CD4-positive, alpha-beta memory T cell (primary cell): ENCODE measurements around the gene ME1. TPM values are rescaled to one million over a fixed set of nuclear protein-coding genes. Genes with fewer than 3 reads are reported as not detected.

ENCODE experiments used
- CTCF ChIA-PET: fragments of 350-600 bp; sonication (Branson Sonifier 250); formaldehyde crosslinking; loops from one replicate; lab custom pipeline; 2021; ENCODE audit warnings: inconsistent platforms; ENCODE audit not compliant: partially characterized antibody; lab: Charles Lee
- POLR2A ChIA-PET: fragments of 350-600 bp; sonication (Branson Sonifier 250); formaldehyde crosslinking; loops from one replicate; lab custom pipeline; 2021; ENCODE audit not compliant: partially characterized antibody; lab: Charles Lee
- DNase-seq, 5 donors: peaks; one replicate each; pipeline versions ENCODE4 v3.0.0 to v3.0.0-alpha.2; 2020 to 2022; ENCODE audit warnings: mixed read lengths in 1 of 5
- H3K27ac ChIP-seq: one replicate; pipeline ENCODE4 v1.7.0; 2013; ENCODE audit warnings: low read depth, low read length
- H3K27me3 ChIP-seq: 2 replicates; pipeline ENCODE4 v1.7.0; 2013; ENCODE audit warnings: mild to moderate bottlenecking, low read length, moderate library complexity; ENCODE audit not compliant: insufficient read depth
- H3K36me3 ChIP-seq: 2 replicates; pipeline ENCODE4 v1.7.0; 2013; ENCODE audit warnings: mild to moderate bottlenecking, low read length, moderate library complexity; ENCODE audit not compliant: insufficient read depth
- H3K4me1 ChIP-seq: 2 replicates; pipeline ENCODE4 v1.7.0; 2013; ENCODE audit warnings: mild to moderate bottlenecking, low read length, moderate library complexity; ENCODE audit not compliant: insufficient read depth
- H3K4me3 ChIP-seq, 2 donors: one replicate each; pipeline ENCODE4 v1.7.0; 2013; ENCODE audit warnings: low read length in 2 of 2, mild to moderate bottlenecking in 1 of 2
- H3K9me3 ChIP-seq, 2 donors: one replicate each; pipeline ENCODE4 v1.7.0; 2013; ENCODE audit warnings: low read length in 2 of 2, control low read depth in 1 of 2; ENCODE audit not compliant: control insufficient read depth in 1 of 2
- H3K27ac Mint-ChIP-seq, 7 donors: one replicate each; pipeline ENCODE4 v1.8.0; 2020 to 2021; ENCODE audit warnings: mixed read lengths in 7 of 7, mild to moderate bottlenecking in 6 of 7, inconsistent platforms in 3 of 7, moderate library complexity in 3 of 7
- H3K27me3 Mint-ChIP-seq, 2 donors: one replicate each; pipeline ENCODE4 v1.8.0; 2020 to 2021; ENCODE audit warnings: mixed read lengths in 2 of 2
- H3K36me3 Mint-ChIP-seq, 2 donors: one replicate each; pipeline ENCODE4 v1.8.0; 2020 to 2021; ENCODE audit warnings: mixed read lengths in 2 of 2, inconsistent platforms in 1 of 2, mild to moderate bottlenecking in 1 of 2
- H3K4me1 Mint-ChIP-seq, 4 donors: one replicate each; pipeline ENCODE4 v1.8.0; 2020 to 2021; ENCODE audit warnings: mixed read lengths in 4 of 4, mild to moderate bottlenecking in 1 of 4
- H3K4me3 Mint-ChIP-seq, 8 donors: one replicate each; pipeline ENCODE4 v1.8.0; 2020 to 2021; ENCODE audit warnings: mixed read lengths in 8 of 8, mild to moderate bottlenecking in 7 of 8, moderate library complexity in 6 of 8, inconsistent platforms in 3 of 8
- H3K9me3 Mint-ChIP-seq, 8 donors: one replicate each; pipeline ENCODE4 v1.8.0; 2020 to 2021; ENCODE audit warnings: mixed read lengths in 8 of 8, mild to moderate bottlenecking in 5 of 8, inconsistent platforms in 3 of 8, moderate library complexity in 1 of 8
- intact Hi-C: fragments of 100-400 bp; cut with micrococcal nuclease; formaldehyde crosslinking; loops from one replicate; pipeline ENCODE4 v1.15.1; 2023
- polyA plus RNA-seq, 2 donors: library from polyadenylated mRNA; unstranded; fragments of 300-500 nt; fragmentation: Illumina TruSeq; gene quantifications; one replicate each; pipeline ENCODE4 v1.2.3, GENCODE V29; 2021
- total RNA-seq, 2 experiments: library from RNA; stranded (reverse); gene quantifications; one replicate each; pipeline ENCODE4 v1.2.3, GENCODE V29; 2021

The ME1 gene
- total and polyA plus RNA-seq, 4 experiments from 2014 or later, result 0.08 to 0.67 (median 0.36) TPM

DNA sequence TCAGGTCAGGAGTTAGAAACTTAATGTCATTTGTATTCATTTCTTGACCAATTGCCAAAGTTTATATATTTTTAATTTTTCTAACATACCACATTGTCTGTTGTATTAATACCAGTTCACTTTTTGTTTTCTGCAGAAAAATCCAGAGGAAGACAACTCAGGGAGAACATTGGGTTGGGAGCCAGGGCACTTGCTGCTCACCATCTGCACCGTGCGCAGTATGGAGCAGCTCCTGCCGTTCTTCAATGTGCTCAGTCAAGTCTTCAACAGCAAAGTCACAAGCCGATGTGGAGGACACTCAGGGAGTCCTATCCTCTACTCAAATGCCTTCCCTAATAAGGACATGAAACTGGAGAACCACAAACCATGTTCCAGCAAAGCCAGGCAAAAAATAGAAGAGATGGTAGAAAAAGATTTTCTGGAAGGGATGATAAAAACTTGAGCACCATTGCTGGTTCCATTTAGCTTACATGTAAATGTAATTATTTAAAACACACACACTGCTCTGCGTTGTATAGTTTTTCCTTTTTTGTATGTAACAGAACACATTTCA is 263.0 kb downstream of the ME1 start:
- CTCF ChIA-PET, result interaction anchor here (1.2 to 1.4 kb wide), 2 partner anchors 48 to 102 kb away, joined by 3 to 4 read pairs; partner anchors contain the start of gene UBE3D
- DNase-seq, result no peak
- Histone ChIP-seq H3K36me3 (peaks cover 47% of the 10 kb centered on the region), H3K27ac (no peak overlapping the region), H3K4me3 (no peak overlapping the region), H3K27me3 (no peaks in the 10 kb centered on the region), H3K9me3 (no peaks in the 10 kb centered on the region), H3K4me1 (no peaks in the 10 kb centered on the region)
- Mint-ChIP-seq H3K4me3 (no peak overlapping the region), H3K27ac (no peak overlapping the region), H3K36me3 (peaks cover 55 to 82% of the 10 kb centered on the region in 2 donors), H3K27me3 (no peaks in the 10 kb centered on the region), H3K9me3 (no peaks in the 10 kb centered on the region), H3K4me1 (no peaks in the 10 kb centered on the region)
- POLR2A ChIA-PET, result no interaction called here
- intact Hi-C loops, result loop anchor here (5.0 kb wide), 1 partner anchor 36 kb away; no protein-coding TSS in a partner anchor

Other genes starting within 250 kb of the ME1 start
- gene PGM3, start 237.8 kb downstream of the ME1 start, total RNA-seq, result 10 to 100 TPM; 35.9 to 39.9 TPM
- 1 to 10 TPM; 2.3 to 8.4 TPM for gene PGM3, start 237.8 kb downstream of the ME1 start, polyA plus RNA-seq
- gene RWDD2A, start 237.7 kb downstream of the ME1 start, total RNA-seq, result 1 to 10 TPM; 5.0 to 5.2 TPM
- gene RWDD2A, start 237.7 kb downstream of the ME1 start, polyA plus RNA-seq, result 1 to 10 TPM; 2.0 to 2.1 TPM
- gene PRSS35, start 81.5 kb upstream of the ME1 start, total RNA-seq, result under 1 TPM in 1 of 2 experiments, not detected in 1; 0.39 TPM
- gene PRSS35, start 81.5 kb upstream of the ME1 start, polyA plus RNA-seq, result under 1 TPM in 1 of 2 donors, not detected in 1; 0.21 TPM